Measurements from ENCODE around the gene IGF2.
A peak's percentile ranks its signal among the peaks of the same experiment; 100 is the strongest.

IGF2 gene

GRCh38 chr11:2169626-2170570 lies 30.7 kb upstream of the IGF2 start:
- DNase-seq (ENCODE audit: low spot score): no peak

GRCh38 chr11:2169005-2169378 lies 29.8 kb upstream of the IGF2 start:
- DNase-seq (ENCODE audit: low spot score): no peak

- DNase-seq (ENCODE audit: low spot score): no peak
Measured at GRCh38 chr11:2168286-2169004, 29.3 kb upstream of the IGF2 start.

- DNase-seq (ENCODE audit: low spot score): no peak
Measured at GRCh38 chr11:2167141-2168045, 28.2 kb upstream of the IGF2 start.

- DNase-seq (ENCODE audit: low spot score): peak; percentile 87
Measured at GRCh38 chr11:2166091-2166851, 27.1 kb upstream of the IGF2 start.

GRCh38 chr11:2165571-2165970 lies 26.4 kb upstream of the IGF2 start:
- no peak for DNase-seq (ENCODE audit: low spot score)

- no peak for DNase-seq (ENCODE audit: low spot score)
Measured at GRCh38 chr11:2164861-2165555, 25.8 kb upstream of the IGF2 start.

GRCh38 chr11:2164081-2164480 lies 24.9 kb upstream of the IGF2 start:
- no peak for DNase-seq (ENCODE audit: low spot score)

- DNase-seq (ENCODE audit: low spot score): no peak
Measured at GRCh38 chr11:2163428-2163978, 24.3 kb upstream of the IGF2 start.

GRCh38 chr11:2160736-2161259 lies 21.6 kb upstream of the IGF2 start, which contains the start of gene INS:
Gene INS, minus strand, starts transcription at chr11:2161209. Its CDS starts 238 bp downstream, at chr11:2160971.
- no peak for DNase-seq (ENCODE audit: low spot score)

- DNase-seq (ENCODE audit: low spot score): no peak
Measured at GRCh38 chr11:2159536-2160413, 20.6 kb upstream of the IGF2 start.

- no peak for DNase-seq (ENCODE audit: low spot score)
Measured at GRCh38 chr11:2158966-2159365, 19.8 kb upstream of the IGF2 start.

GRCh38 chr11:2158296-2158737 lies 19.1 kb upstream of the IGF2 start:
- DNase-seq (ENCODE audit: low spot score): no peak

- DNase-seq (ENCODE audit: low spot score): no peak
Measured at GRCh38 chr11:2157294-2158040, 18.3 kb upstream of the IGF2 start.

GRCh38 chr11:2156416-2157182 lies 17.4 kb upstream of the IGF2 start:
- DNase-seq (ENCODE audit: low spot score): peak; percentile 92

GRCh38 chr11:2155511-2155910 lies 16.3 kb upstream of the IGF2 start:
- no peak for DNase-seq (ENCODE audit: low spot score)

- no peak for DNase-seq (ENCODE audit: low spot score)
Measured at GRCh38 chr11:2154889-2155288, 15.7 kb upstream of the IGF2 start.

- DNase-seq (ENCODE audit: low spot score): no peak
Measured at GRCh38 chr11:2154195-2154585, 15.0 kb upstream of the IGF2 start.
